Measurements from ENCODE around the gene ODAD4.
"Not testable (repeated sequence)": the region's sequence is repeated elsewhere in the genome, so short reads cannot be mapped to it uniquely, and the experiment has no call there.

The ODAD4 gene

GRCh38 chr17:41920580-41920955 is 9.8 kb upstream of the ODAD4 start:
- TF ChIP-seq CTCF (conservative IDR thresholded peaks at IDR 0.05; ENCODE audit: low read depth) = no peak
- POLR2A ChIA-PET (ENCODE audit: low non-redundant PET) = no interaction called here
- no peak for DNase-seq (ENCODE audit: low spot score)
- CTCF ChIA-PET = no interaction called here
- H3K27ac ChIP-seq = peak overlapping the region; percentile 94

- DNase-seq (ENCODE audit: low spot score) = no peak
- ChIA-PET POLR2A (ENCODE audit: low non-redundant PET) (no interaction called here), CTCF (no interaction called here)
- TF ChIP-seq CTCF (conservative IDR thresholded peaks at IDR 0.05; ENCODE audit: low read depth) = no peak
- H3K27ac ChIP-seq = peak overlapping the region; percentile 28; the same call in 1 of the 2 replicates
Measured at GRCh38 chr17:41925991-41926590, 4.3 kb upstream of the ODAD4 start.

- TF ChIP-seq CTCF (conservative IDR thresholded peaks at IDR 0.05; ENCODE audit: low read depth) = no peak
- peak overlapping the region; percentile 41; the same call in 1 of the 2 replicates for H3K27ac ChIP-seq
- POLR2A ChIA-PET (ENCODE audit: low non-redundant PET) = no interaction called here
- CTCF ChIA-PET = interaction anchor here (0.6 kb wide), 1 partner anchor 189 kb away, joined by 3 read pairs; no protein-coding TSS in a partner anchor
- DNase-seq (ENCODE audit: low spot score) = no peak
Measured at GRCh38 chr17:41928693-41929251, 1.6 kb upstream of the ODAD4 start.

GRCh38 chr17:41930833-41931156 is 378 bp downstream of the ODAD4 start:
- H3K27ac ChIP-seq = peak overlapping the region; percentile 92

GRCh38 chr17:41931715-41932114 is 1.3 kb downstream of the ODAD4 start:
- DNase-seq (ENCODE audit: low spot score); POLR2A ChIA-PET (ENCODE audit: low non-redundant PET); H3K27ac ChIP-seq: not testable (repeated sequence)
- CTCF ChIA-PET = interaction anchor here (0.6 kb wide), 1 partner anchor 73 kb away, joined by 3 read pairs; no protein-coding TSS in a partner anchor

More at GRCh38 chr17:41930833-41931156, 378 bp downstream of the ODAD4 start:
- CTCF ChIA-PET = interaction anchor here (0.5 kb wide), 1 partner anchor 255 kb away, joined by 3 read pairs; no protein-coding TSS in a partner anchor
- not testable (repeated sequence) for DNase-seq (ENCODE audit: low spot score)
- POLR2A ChIA-PET (ENCODE audit: low non-redundant PET) = interaction anchor here (0.6 to 0.8 kb wide), 4 partner anchors 8 to 67 kb away, joined by 3 to 5 read pairs (median 3); partner anchors contain the start of gene ACLY

- CTCF ChIA-PET = interaction anchor here (0.7 kb wide), 1 partner anchor 185 kb away, joined by 3 read pairs; no protein-coding TSS in a partner anchor
- POLR2A ChIA-PET (ENCODE audit: low non-redundant PET) = no interaction called here
- no peak for TF ChIP-seq CTCF (conservative IDR thresholded peaks at IDR 0.05; ENCODE audit: low read depth)
- no peak overlapping the region for H3K27ac ChIP-seq
- DNase-seq (ENCODE audit: low spot score) = no peak
Measured at GRCh38 chr17:41932816-41933389, 2.5 kb downstream of the ODAD4 start.

GRCh38 chr17:41935641-41936040 is 5.2 kb downstream of the ODAD4 start:
- POLR2A ChIA-PET (ENCODE audit: low non-redundant PET) = no interaction called here
- no peak overlapping the region for H3K27ac ChIP-seq
- CTCF ChIA-PET = interaction anchor here (0.6 kb wide), 2 partner anchors 10 to 61 kb away, joined by 3 to 8 read pairs; no protein-coding TSS in a partner anchor
- TF ChIP-seq CTCF (conservative IDR thresholded peaks at IDR 0.05; ENCODE audit: low read depth) = no peak
- DNase-seq (ENCODE audit: low spot score) = no peak
